ENCODE results near the gene OOSP1. TPM values are rescaled to one million over a fixed set of nuclear protein-coding genes. Genes with fewer than 3 reads are reported as not detected.

The OOSP1 gene
- total RNA-seq, 1 donor from 2014 or later = not detected

GRCh38 chr11:59944720-59945119, 6.5 kb downstream of the OOSP1 start:
- FAIRE-seq = no peak
- no peak for TF ChIP-seq CTCF (IDR thresholded peaks at IDR 0.05; ENCODE audit: insufficient read depth, low read length, severe bottlenecking)
- H3K4me3 ChIP-seq (ENCODE audit: low read depth, low read length) = no peak overlapping the region

GRCh38 chr11:59953463-59954218, 15.4 kb downstream of the OOSP1 start:
- FAIRE-seq (no peak), DNase-seq (ENCODE audit: low read depth) (peak; percentile 74)
- no peak for TF ChIP-seq CTCF (IDR thresholded peaks at IDR 0.05; ENCODE audit: insufficient read depth, low read length, severe bottlenecking)
- H3K4me3 ChIP-seq (ENCODE audit: low read depth, low read length) = no peak overlapping the region
- H3K27me3 ChIP-seq (ENCODE audit: control insufficient read depth, insufficient read depth, low read length) = no peaks in the 10 kb centered on the region
- H3K36me3 ChIP-seq (ENCODE audit: control insufficient read depth, insufficient read depth, low read length) = no peaks in the 10 kb centered on the region

More at GRCh38 chr11:59944720-59945119, 6.5 kb downstream of the OOSP1 start:
- Histone ChIP-seq H3K27me3 (ENCODE audit: control insufficient read depth, insufficient read depth, low read length) (no peaks in the 10 kb centered on the region), H3K36me3 (ENCODE audit: control insufficient read depth, insufficient read depth, low read length) (no peaks in the 10 kb centered on the region)
- no peak for DNase-seq (ENCODE audit: low read depth)

- H3K4me3 ChIP-seq (ENCODE audit: low read depth, low read length) = no peak overlapping the region
- DNase-seq (ENCODE audit: low read depth) (no peak), FAIRE-seq (no peak)
- TF ChIP-seq CTCF (IDR thresholded peaks at IDR 0.05; ENCODE audit: insufficient read depth, low read length, severe bottlenecking) = no peak
- H3K27me3 ChIP-seq (ENCODE audit: control insufficient read depth, insufficient read depth, low read length) = no peaks in the 10 kb centered on the region
- H3K36me3 ChIP-seq (ENCODE audit: control insufficient read depth, insufficient read depth, low read length) = no peaks in the 10 kb centered on the region
These were observed 16.1 kb downstream of the OOSP1 start for GRCh38 chr11:59954219-59954847.

GRCh38 chr11:59957094-59957493, 18.9 kb downstream of the OOSP1 start:
- DNase-seq (ENCODE audit: low read depth) (peak; percentile 48), FAIRE-seq (no peak)
- TF ChIP-seq CTCF (IDR thresholded peaks at IDR 0.05; ENCODE audit: insufficient read depth, low read length, severe bottlenecking) = no peak
- no peaks in the 10 kb centered on the region for H3K36me3 ChIP-seq (ENCODE audit: control insufficient read depth, insufficient read depth, low read length)
- no peaks in the 10 kb centered on the region for H3K27me3 ChIP-seq (ENCODE audit: control insufficient read depth, insufficient read depth, low read length)
- H3K4me3 ChIP-seq (ENCODE audit: low read depth, low read length) = no peak overlapping the region

- H3K27me3 ChIP-seq (ENCODE audit: control insufficient read depth, insufficient read depth, low read length) = no peaks in the 10 kb centered on the region
- FAIRE-seq (no peak), DNase-seq (ENCODE audit: low read depth) (no peak)
- H3K4me3 ChIP-seq (ENCODE audit: low read depth, low read length) = no peak overlapping the region
- no peaks in the 10 kb centered on the region for H3K36me3 ChIP-seq (ENCODE audit: control insufficient read depth, insufficient read depth, low read length)
- TF ChIP-seq CTCF (IDR thresholded peaks at IDR 0.05; ENCODE audit: insufficient read depth, low read length, severe bottlenecking) = no peak
These were observed 22.5 kb downstream of the OOSP1 start for GRCh38 chr11:59960502-59961381.
